GM13977 (cell line): ENCODE data around the gene ANTXR2.

Experiments used
- DNase-seq: peaks from one replicate; pipeline ENCODE4 v3.0.0; 2012; ENCODE audit warnings: low spot score
- in situ Hi-C: fragments of 300-500 bp; cut with MboI; formaldehyde crosslinking; loops from one replicate; pipeline ENCODE4 v1.12.0; 2022; ENCODE audit warnings: low sequenced_read_pairs, low pct_unique_long_range_greater_than_20kb, mixed read lengths, inconsistent platforms; ENCODE audit not compliant: unreplicated experiment
- TF ChIP-seq, protein P1 (sequence below): IDR thresholded peaks from 2 replicates; pipeline ENCODE4 v1.5.1; 2012; ENCODE audit warnings: mild to moderate bottlenecking, control low read depth; ENCODE audit not compliant: insufficient read depth; ENCODE audit errors: extremely low read depth, missing control alignments

Gene ANTXR2

DNA sequence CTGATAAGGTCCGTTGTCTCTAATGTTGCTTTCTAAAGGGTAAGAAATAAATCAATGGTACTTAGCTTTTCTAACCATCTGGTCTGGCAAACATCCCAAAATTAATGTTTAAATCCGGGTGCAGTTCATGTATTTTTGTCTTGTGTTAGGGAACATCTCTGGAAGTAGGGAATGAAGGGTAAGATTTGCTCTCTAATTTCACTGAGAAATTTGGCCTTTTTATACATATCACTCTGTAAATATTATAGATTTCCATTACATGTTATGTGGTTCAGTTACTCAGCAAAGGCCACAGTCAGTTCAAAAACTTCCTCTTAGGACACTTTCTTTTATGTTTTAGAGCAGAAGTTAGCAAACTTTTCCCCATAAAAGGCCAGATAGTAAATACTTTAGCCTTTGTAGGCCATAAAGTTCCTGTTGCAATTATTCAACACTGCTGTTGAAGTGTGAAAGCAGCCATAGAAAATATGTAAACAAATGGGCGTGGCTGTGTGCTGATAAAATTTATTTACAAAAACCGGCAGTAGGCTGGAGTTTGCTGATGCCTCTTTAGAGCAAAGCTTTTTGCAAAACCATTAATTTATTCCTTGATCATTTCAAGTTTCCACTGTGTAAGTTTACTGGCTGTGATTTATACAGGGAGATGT, 218.1 kb downstream of the ANTXR2 start:
- in situ Hi-C loops: no loop called here
- DNase-seq: no peak
- TF ChIP-seq, protein P1, sequence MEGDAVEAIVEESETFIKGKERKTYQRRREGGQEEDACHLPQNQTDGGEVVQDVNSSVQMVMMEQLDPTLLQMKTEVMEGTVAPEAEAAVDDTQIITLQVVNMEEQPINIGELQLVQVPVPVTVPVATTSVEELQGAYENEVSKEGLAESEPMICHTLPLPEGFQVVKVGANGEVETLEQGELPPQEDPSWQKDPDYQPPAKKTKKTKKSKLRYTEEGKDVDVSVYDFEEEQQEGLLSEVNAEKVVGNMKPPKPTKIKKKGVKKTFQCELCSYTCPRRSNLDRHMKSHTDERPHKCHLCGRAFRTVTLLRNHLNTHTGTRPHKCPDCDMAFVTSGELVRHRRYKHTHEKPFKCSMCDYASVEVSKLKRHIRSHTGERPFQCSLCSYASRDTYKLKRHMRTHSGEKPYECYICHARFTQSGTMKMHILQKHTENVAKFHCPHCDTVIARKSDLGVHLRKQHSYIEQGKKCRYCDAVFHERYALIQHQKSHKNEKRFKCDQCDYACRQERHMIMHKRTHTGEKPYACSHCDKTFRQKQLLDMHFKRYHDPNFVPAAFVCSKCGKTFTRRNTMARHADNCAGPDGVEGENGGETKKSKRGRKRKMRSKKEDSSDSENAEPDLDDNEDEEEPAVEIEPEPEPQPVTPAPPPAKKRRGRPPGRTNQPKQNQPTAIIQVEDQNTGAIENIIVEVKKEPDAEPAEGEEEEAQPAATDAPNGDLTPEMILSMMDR: no peak

DNA sequence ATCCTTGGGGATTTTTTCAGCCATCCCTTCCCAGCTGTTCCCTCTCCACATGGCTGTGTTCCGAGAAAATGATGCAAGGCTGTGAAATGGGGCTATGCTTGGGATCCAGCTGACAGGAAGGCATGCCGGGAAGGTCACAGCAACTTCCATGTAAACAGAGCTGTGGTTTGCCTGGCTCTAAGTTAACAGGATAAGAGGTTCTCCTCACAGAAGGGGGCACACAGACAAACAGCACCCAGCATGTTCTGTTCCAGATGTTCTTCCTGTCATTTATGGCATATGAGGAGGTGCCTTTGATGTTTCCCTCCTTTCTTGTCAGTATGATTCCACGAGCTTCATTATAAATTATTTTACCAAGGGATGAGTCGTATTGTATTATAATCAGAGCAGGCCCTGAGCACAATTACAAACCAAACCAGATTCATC, 220.7 kb downstream of the ANTXR2 start:
- TF ChIP-seq, protein P1: no peak
- no peak for DNase-seq
- in situ Hi-C loops: no loop called here

DNA sequence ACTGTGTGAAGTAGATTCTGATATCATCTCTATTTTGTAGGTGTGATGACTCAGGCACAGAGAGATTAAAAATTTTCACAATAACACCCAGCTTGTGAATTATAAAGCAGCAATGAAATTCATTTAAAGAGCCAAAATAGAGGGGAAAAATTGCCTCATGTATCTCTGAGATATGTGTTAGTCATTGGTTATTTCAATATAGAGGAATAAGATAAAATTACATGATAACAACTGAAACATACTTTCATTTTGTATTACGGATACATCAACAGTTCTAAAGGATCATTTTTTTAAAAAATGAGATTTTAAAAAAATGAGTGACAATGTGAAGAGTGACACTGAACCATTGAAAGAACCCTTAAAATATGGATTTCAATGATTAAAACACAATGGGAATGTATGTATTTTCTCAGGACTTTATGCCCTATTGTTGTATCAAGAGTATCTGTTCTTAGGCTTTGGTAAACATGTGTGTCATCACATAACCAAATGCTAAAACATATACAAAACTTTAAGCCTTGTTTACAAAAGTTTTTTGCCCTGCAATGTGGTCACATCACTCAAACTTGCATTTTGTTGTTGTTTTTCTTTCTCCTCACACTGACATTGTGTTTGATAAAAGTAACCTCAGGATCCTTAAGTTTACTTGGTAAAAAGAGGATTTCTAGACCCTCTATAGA, 221.3 kb downstream of the ANTXR2 start:
- TF ChIP-seq, protein P1: no peak
- DNase-seq: no peak
- in situ Hi-C loops: no loop called here
